GM18502 (cell line): ENCODE measurements around the gene BOK.
"Not testable (repeated sequence)": the region's sequence is repeated elsewhere in the genome, so short reads cannot be mapped to it uniquely, and the experiment has no call there.

ENCODE experiments used
- ATAC-seq: cut with Tn5 transposase; IDR thresholded peaks from one replicate; pipeline ENCODE4 v1.9.1; 2021; ENCODE audit warnings: mild to moderate bottlenecking; ENCODE audit not compliant: unreplicated experiment, poor library complexity

BOK gene

GRCh38 chr2:241558532-241559322, at the start of gene BOK:
TSS of gene BOK (plus strand) at chr2:241558745. CDS start at chr2:241559484, 739 bp downstream.
- ATAC-seq: no peak

GRCh38 chr2:241509155-241509784, 49.3 kb upstream of the BOK start:
- ATAC-seq: no peak

GRCh38 chr2:241511091-241511741, 47.3 kb upstream of the BOK start:
- ATAC-seq: no peak

- ATAC-seq: no peak
Measured at GRCh38 chr2:241514553-241514952, 44.0 kb upstream of the BOK start.

GRCh38 chr2:241514986-241515737, 43.4 kb upstream of the BOK start:
- no peak for ATAC-seq

- no peak for ATAC-seq
Measured at GRCh38 chr2:241516520-241516965, 42.0 kb upstream of the BOK start.

- no peak for ATAC-seq
Measured at GRCh38 chr2:241517297-241517696, 41.2 kb upstream of the BOK start.

GRCh38 chr2:241519669-241520068, 38.9 kb upstream of the BOK start:
- ATAC-seq: no peak

GRCh38 chr2:241522477-241522876, 36.1 kb upstream of the BOK start:
- no peak for ATAC-seq

- not testable (repeated sequence) for ATAC-seq
Measured at GRCh38 chr2:241525818-241526780, 32.4 kb upstream of the BOK start.

- ATAC-seq: no peak
Measured at GRCh38 chr2:241530571-241530970, 28.0 kb upstream of the BOK start.

- ATAC-seq: no peak
Measured at GRCh38 chr2:241531161-241531722, 27.3 kb upstream of the BOK start.

GRCh38 chr2:241532168-241532567, 26.4 kb upstream of the BOK start:
- ATAC-seq: no peak

- no peak for ATAC-seq
Measured at GRCh38 chr2:241532733-241533601, 25.6 kb upstream of the BOK start.

- ATAC-seq: no peak
Measured at GRCh38 chr2:241534293-241534692, 24.3 kb upstream of the BOK start.

GRCh38 chr2:241534701-241535375, 23.7 kb upstream of the BOK start:
- no peak for ATAC-seq

GRCh38 chr2:241535871-241536655, 22.5 kb upstream of the BOK start:
- ATAC-seq: no peak
